Transverse colon (tissue), 4 donors: ENCODE measurements around the gene HMGCL. TPM values are rescaled to one million over a fixed set of nuclear protein-coding genes. Genes with fewer than 3 reads are reported as not detected.

Experiments
- DNase-seq: peaks from one replicate; pipeline ENCODE4 v3.0.0-alpha.2; 2019
- H3K27ac ChIP-seq, 4 donors: fragments of 200-600 bp; sonication (generic); 2 replicates each; pipeline ENCODE4 v1.5.1; 2016 to 2018; ENCODE audit warnings: inconsistent platforms in 4 of 4
- H3K27me3 ChIP-seq: fragments of 200-600 bp; sonication (generic); 2 replicates; pipeline ENCODE4 v1.5.1; 2017; ENCODE audit warnings: inconsistent platforms
- H3K36me3 ChIP-seq, 4 donors: fragments of 200-600 bp; sonication (generic); 2 replicates each; pipeline ENCODE4 v1.5.1; 2017 to 2019; ENCODE audit warnings: inconsistent platforms in 4 of 4
- H3K4me1 ChIP-seq, 4 donors: fragments of 200-600 bp; sonication (generic); 2 replicates each; pipeline ENCODE4 v1.5.1; 2017 to 2020; ENCODE audit warnings: inconsistent platforms in 4 of 4
- H3K4me3 ChIP-seq, 4 donors: fragments of 200-600 bp; sonication (generic); 1 replicate in 1 of 4; 2 replicates in 3 of 4; pipeline versions ENCODE4 v1.5.1 to v1.6.1; 2017 to 2019; ENCODE audit warnings: inconsistent platforms in 4 of 4
- H3K9me3 ChIP-seq, 2 donors: fragments of 200-600 bp; sonication (generic); 2 replicates each; pipeline ENCODE4 v1.5.1; 2017 to 2019; ENCODE audit warnings: inconsistent platforms in 2 of 2
- EP300 ChIP-seq: sonication (generic); formaldehyde crosslinking; IDR thresholded peaks from one replicate; pipeline ENCODE4 v1.6.1; 2017; ENCODE audit warnings: antibody characterized with exemption, low read depth
- POLR2A ChIP-seq: fragments of 450-650 bp; IDR thresholded peaks from one replicate; pipeline ENCODE4 v1.6.1; 2016; ENCODE audit warnings: antibody characterized with exemption, mild to moderate bottlenecking, moderate library complexity
- POLR2AphosphoS5 ChIP-seq, 3 donors: sonication (generic); formaldehyde crosslinking; IDR thresholded peaks; one replicate each; pipeline ENCODE4 v1.6.1; 2016; ENCODE audit warnings: antibody characterized with exemption in 3 of 3
- WGBS, 2 donors: methylation state at CpG; one replicate each; pipeline ENCODE4 v1.1.5; 2018; ENCODE audit warnings: low coverage in 1 of 2; 5-methylcytosine and 5-hydroxymethylcytosine counted together
- in situ Hi-C, 4 donors: fragments of 200-750 bp; cut with MboI; loops; one replicate each; pipeline versions ENCODE4 v1.15.0 to v1.15.1; 2017; ENCODE audit warnings: low sequenced_read_pairs in 3 of 4, low pct_ligation_motif_present in 1 of 4, low pct_unique_long_range_greater_than_20kb in 1 of 4
- intact Hi-C: fragments of 100-400 bp; cut with DNase I; formaldehyde crosslinking; loops from one replicate; pipeline ENCODE4 v1.15.1; 2023; ENCODE audit warnings: low total_unique reads
- total RNA-seq, 4 donors: library from RNA; depleted of rRNA; stranded (reverse); fragments of >200 nt; gene quantifications; one replicate each; pipeline ENCODE4 v1.1.0, GENCODE V29; 2016
- TF ChIP-seq, protein P1 (sequence below), 5 experiments: fragments of 200-600 bp in 3 of 5; fragments of 450-650 bp in 2 of 5; sonication (generic) in 3 of 5; IDR thresholded peaks; 1 replicate in 2 of 5; 2 replicates in 3 of 5; pipeline ENCODE4 v1.5.1; 2016 to 2017; ENCODE audit warnings: antibody characterized with exemption in 5 of 5, inconsistent platforms in 3 of 5, mild to moderate bottlenecking in 2 of 5, moderate library complexity in 1 of 5

Gene HMGCL
- total RNA-seq, 4 donors from 2014 or later: 59.8 to 83.4 (median 60.7) TPM

GRCh38 chr1:23809751-23810171, 15.5 kb downstream of the HMGCL start:
- Histone ChIP-seq H3K4me3 (no peak overlapping the region), H3K36me3 (peaks cover 0 to 16% (median 4%) of the 10 kb centered on the region in 4 donors), H3K9me3 (no peaks in the 10 kb centered on the region), H3K27me3 (no peaks in the 10 kb centered on the region), H3K4me1 (peaks cover 5 to 19% (median 18%) of the 10 kb centered on the region in 4 donors), H3K27ac (peak overlapping the region; percentile 57 to 74 (median 66))
- 14 to 40% methylated on average over 1 to 6 of the region's 6 CpGs for WGBS, 2 donors
- intact Hi-C loops (loop anchor here (10.0 kb wide), 1 partner anchor 55 kb away; the partner anchor contains the start of gene FUCA1), in situ Hi-C loops (loop anchor here in 2 of 4 donors (10.0 to 25.0 kb wide), 2 partner anchors 55 to 103 kb away; partner anchors contain the start of genes CNR2 (in 1 of the 2) and FUCA1 (in 1 of the 2))
- TF ChIP-seq POLR2AphosphoS5 (IDR thresholded peaks at IDR 0.05) (peak in 2 of 3 donors; percentile 50 to 51), POLR2A (no peak), EP300 (no peak)
- TF ChIP-seq, protein P1, sequence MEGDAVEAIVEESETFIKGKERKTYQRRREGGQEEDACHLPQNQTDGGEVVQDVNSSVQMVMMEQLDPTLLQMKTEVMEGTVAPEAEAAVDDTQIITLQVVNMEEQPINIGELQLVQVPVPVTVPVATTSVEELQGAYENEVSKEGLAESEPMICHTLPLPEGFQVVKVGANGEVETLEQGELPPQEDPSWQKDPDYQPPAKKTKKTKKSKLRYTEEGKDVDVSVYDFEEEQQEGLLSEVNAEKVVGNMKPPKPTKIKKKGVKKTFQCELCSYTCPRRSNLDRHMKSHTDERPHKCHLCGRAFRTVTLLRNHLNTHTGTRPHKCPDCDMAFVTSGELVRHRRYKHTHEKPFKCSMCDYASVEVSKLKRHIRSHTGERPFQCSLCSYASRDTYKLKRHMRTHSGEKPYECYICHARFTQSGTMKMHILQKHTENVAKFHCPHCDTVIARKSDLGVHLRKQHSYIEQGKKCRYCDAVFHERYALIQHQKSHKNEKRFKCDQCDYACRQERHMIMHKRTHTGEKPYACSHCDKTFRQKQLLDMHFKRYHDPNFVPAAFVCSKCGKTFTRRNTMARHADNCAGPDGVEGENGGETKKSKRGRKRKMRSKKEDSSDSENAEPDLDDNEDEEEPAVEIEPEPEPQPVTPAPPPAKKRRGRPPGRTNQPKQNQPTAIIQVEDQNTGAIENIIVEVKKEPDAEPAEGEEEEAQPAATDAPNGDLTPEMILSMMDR (IDR thresholded peaks at IDR 0.05): peak; percentile 70 to 89 (median 85)
- DNase-seq: peak; percentile 89

- intact Hi-C loops: loop anchor here (10.0 kb wide), 1 partner anchor 57 kb away; the partner anchor contains the start of gene FUCA1
- H3K9me3 ChIP-seq: no peaks in the 10 kb centered on the region
- H3K27ac ChIP-seq: no peak overlapping the region
- peaks cover 0 to 6% (median 0%) of the 10 kb centered on the region in 4 donors for H3K36me3 ChIP-seq
- TF ChIP-seq POLR2A (no peak), POLR2AphosphoS5 (IDR thresholded peaks at IDR 0.05) (no peak), EP300 (no peak)
- TF ChIP-seq, protein P1 (IDR thresholded peaks at IDR 0.05): no peak
- no peak overlapping the region for H3K4me3 ChIP-seq
- DNase-seq: no peak
- no peaks in the 10 kb centered on the region for H3K27me3 ChIP-seq
- in situ Hi-C loops: loop anchor here in 2 of 4 donors (10.0 to 25.0 kb wide), 2 partner anchors 57 to 105 kb away; partner anchors contain the start of genes CNR2 (in 1 of the 2) and FUCA1 (in 1 of the 2)
- WGBS, 2 donors: 60 to 75% methylated on average over 2 to 3 of the region's 3 CpGs
- peaks cover 5 to 19% (median 18%) of the 10 kb centered on the region in 4 donors for H3K4me1 ChIP-seq
Observed at GRCh38 chr1:23807453-23807852, 17.8 kb downstream of the HMGCL start.

GRCh38 chr1:23806280-23806679, 18.9 kb downstream of the HMGCL start:
- intact Hi-C loops (loop anchor here (10.0 kb wide), 1 partner anchor 59 kb away; the partner anchor contains the start of gene FUCA1), in situ Hi-C loops (loop anchor here in 2 of 4 donors (10.0 to 25.0 kb wide), 2 partner anchors 59 to 106 kb away; partner anchors contain the start of genes CNR2 (in 1 of the 2) and FUCA1 (in 1 of the 2))
- Histone ChIP-seq H3K36me3 (peaks cover 0 to 6% (median 0%) of the 10 kb centered on the region in 4 donors), H3K27me3 (no peaks in the 10 kb centered on the region), H3K4me1 (peaks cover 11 to 24% (median 22%) of the 10 kb centered on the region in 4 donors), H3K9me3 (no peaks in the 10 kb centered on the region), H3K27ac (no peak overlapping the region), H3K4me3 (no peak overlapping the region)
- TF ChIP-seq EP300 (no peak), POLR2A (no peak), POLR2AphosphoS5 (IDR thresholded peaks at IDR 0.05) (no peak)
- TF ChIP-seq, protein P1 (IDR thresholded peaks at IDR 0.05): no peak
- DNase-seq: no peak
- 77 to 80% methylated on average over 1 to 6 of the region's 6 CpGs for WGBS, 2 donors

- in situ Hi-C loops (loop anchor here in 2 of 4 donors (10.0 to 25.0 kb wide), 2 partner anchors 60 to 107 kb away; partner anchors contain the start of genes CNR2 (in 1 of the 2) and FUCA1 (in 1 of the 2)), intact Hi-C loops (loop anchor here (10.0 kb wide), 1 partner anchor 60 kb away; the partner anchor contains the start of gene FUCA1)
- Histone ChIP-seq H3K27ac (no peak overlapping the region), H3K9me3 (no peaks in the 10 kb centered on the region), H3K4me3 (no peak overlapping the region), H3K36me3 (peaks cover 0 to 6% (median 0%) of the 10 kb centered on the region in 4 donors), H3K27me3 (no peaks in the 10 kb centered on the region), H3K4me1 (peaks cover 9 to 16% (median 14%) of the 10 kb centered on the region in 4 donors)
- DNase-seq: no peak
- 96% methylated on average over 2 of the region's 2 CpGs; no CpG with 5 or more reads in 1 of the 2 donors for WGBS, 2 donors
- TF ChIP-seq POLR2A (no peak), EP300 (no peak), POLR2AphosphoS5 (IDR thresholded peaks at IDR 0.05) (no peak)
- TF ChIP-seq, protein P1 (IDR thresholded peaks at IDR 0.05): no peak
Observed at GRCh38 chr1:23805025-23805424, 20.2 kb downstream of the HMGCL start.
